Kidney (tissue), 14 donors: ENCODE data around the gene NAA25. TPM values are rescaled to one million over a fixed set of nuclear protein-coding genes. Genes with fewer than 3 reads are reported as not detected.

Experiments used
- DNase-seq, 5 donors: peaks; one replicate each; pipeline ENCODE4 v3.0.0-alpha.2; 2013 to 2020
- FAIRE-seq: peaks from 2 replicates; lab custom pipeline; 2012; peaks lifted over from hg19 to GRCh38; lab: Jason Lieb, UNC
- H3K27ac ChIP-seq, 2 donors: one replicate each; pipeline ENCODE4 v1.7.0; 2013; ENCODE audit warnings: low read depth in 2 of 2, low read length in 2 of 2, inconsistent platforms in 1 of 2
- H3K27me3 ChIP-seq: one replicate; pipeline ENCODE4 v1.7.1; 2013; ENCODE audit warnings: low read length, inconsistent platforms; ENCODE audit not compliant: control insufficient read depth, insufficient read depth
- H3K36me3 ChIP-seq, 3 donors: one replicate each; pipeline versions ENCODE4 v1.7.0 to v1.7.1; 2013; ENCODE audit warnings: low read length in 3 of 3, control low read depth in 1 of 3, inconsistent platforms in 1 of 3; ENCODE audit not compliant: insufficient read depth in 3 of 3, control insufficient read depth in 2 of 3
- H3K4me1 ChIP-seq, 3 donors: one replicate each; pipeline versions ENCODE4 v1.7.0 to v1.7.1; 2013; ENCODE audit warnings: low read length in 3 of 3, inconsistent platforms in 1 of 3, low read depth in 1 of 3; ENCODE audit not compliant: control insufficient read depth in 2 of 3, insufficient read depth in 2 of 3
- H3K4me3 ChIP-seq, 3 donors: one replicate each; pipeline versions ENCODE4 v1.7.0 to v1.8.1; 2013; ENCODE audit warnings: low read length in 3 of 3, control low read depth in 1 of 3, inconsistent platforms in 1 of 3
- H3K9ac ChIP-seq, 3 donors: one replicate each; pipeline versions ENCODE4 v1.7.0 to v1.7.1; 2013; ENCODE audit warnings: low read length in 3 of 3, control low read depth in 1 of 3, inconsistent platforms in 1 of 3
- H3K9me3 ChIP-seq, 3 donors: one replicate each; pipeline versions ENCODE4 v1.7.0 to v1.7.1; 2013; ENCODE audit warnings: low read length in 3 of 3, control low read depth in 1 of 3, inconsistent platforms in 1 of 3; ENCODE audit not compliant: control insufficient read depth in 2 of 3, insufficient read depth in 1 of 3
- CTCF ChIP-seq: IDR thresholded peaks from 3 replicates; pipeline ENCODE4 v1.5.1; 2012; ENCODE audit warnings: mild to moderate bottlenecking, moderate library complexity, borderline replicate concordance; ENCODE audit not compliant: insufficient read depth; ENCODE audit errors: extremely low read depth
- intact Hi-C: fragments of 100-400 bp; cut with DNase I; formaldehyde crosslinking; loops from one replicate; pipeline ENCODE4 v1.11.1; 2022
- polyA plus RNA-seq: library from polyadenylated mRNA; stranded (reverse); fragments of 350-450 nt; fragmentation: Illumina TruSeq; extraction: RNeasy Lipid Tissue Mini Kit (QIAGEN cat#74804); gene quantifications from one replicate; pipeline ENCODE4 v1.2.3, GENCODE V29; 2014; ENCODE audit warnings: low read depth, low replicate concordance; ENCODE audit not compliant: insufficient read depth
- total RNA-seq: library from RNA; stranded (reverse); fragmentation: NEBNext Ultra II Directional; extraction: Animal tissue kit (Norgen Biotek cat#: 25700); gene quantifications from one replicate; pipeline ENCODE4 v1.2.1, GENCODE V29; 2021
- donor health status: control.
- donor health status: control.
- donor health status: control.
- donor health status: control.
- donor health status: control.
- donor health status: DM: yes; HTN: yes; CAD: no.
- donor health status: Normal renal cell carcinoma (clear cell type).

The NAA25 gene
- total and polyA plus RNA-seq, 2 donors from 2014 or later: 3.2 to 22.8 TPM

GRCh38 chr12:112017041-112017440, 91.5 kb downstream of the NAA25 start:
- Histone ChIP-seq H3K27ac (no peak overlapping the region), H3K9me3 (peaks cover 0 to 2% (median 0%) of the 10 kb centered on the region in 3 donors), H3K4me3 (no peak overlapping the region), H3K9ac (no peak overlapping the region), H3K4me1 (peaks cover 0 to 9% (median 8%) of the 10 kb centered on the region in 3 donors), H3K27me3 (no peaks in the 10 kb centered on the region), H3K36me3 (peaks cover 9 to 22% (median 13%) of the 10 kb centered on the region in 3 donors)
- FAIRE-seq (no peak), DNase-seq (no peak)
- intact Hi-C loops: no loop called here
- TF ChIP-seq CTCF: no peak

DNA sequence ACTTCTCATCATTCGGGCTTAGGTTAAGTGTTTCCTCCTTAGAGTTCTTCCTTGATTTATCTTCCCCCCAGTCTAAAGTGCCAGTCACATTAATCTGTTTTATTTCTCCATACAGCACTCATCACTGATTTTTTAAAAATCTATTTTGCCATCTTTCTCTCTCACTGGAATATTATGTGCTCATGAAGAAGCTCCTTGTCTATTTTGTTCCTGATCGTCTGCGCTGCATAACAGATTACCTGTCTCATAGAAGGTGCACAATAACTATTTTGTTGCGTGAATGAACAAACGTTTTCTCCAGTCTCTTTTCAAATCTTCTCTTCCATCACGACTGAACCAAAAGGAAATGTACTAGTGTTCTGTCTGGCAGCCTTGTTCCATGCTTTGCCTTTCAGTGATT, 92.6 kb downstream of the NAA25 start:
- TF ChIP-seq CTCF: no peak
- Histone ChIP-seq H3K4me3 (no peak overlapping the region), H3K36me3 (peaks cover 5 to 20% (median 9%) of the 10 kb centered on the region in 3 donors), H3K27ac (no peak overlapping the region), H3K9me3 (peaks cover 0 to 2% (median 0%) of the 10 kb centered on the region in 3 donors), H3K27me3 (no peaks in the 10 kb centered on the region), H3K4me1 (peaks cover 0 to 16% (median 14%) of the 10 kb centered on the region in 3 donors), H3K9ac (no peak overlapping the region)
- intact Hi-C loops: no loop called here
- FAIRE-seq (no peak), DNase-seq (no peak)

GRCh38 chr12:112013601-112014402, 94.8 kb downstream of the NAA25 start:
- peak; percentile 57 to 89 (median 75) for DNase-seq
- no peaks in the 10 kb centered on the region for H3K27me3 ChIP-seq
- H3K4me3 ChIP-seq: peak overlapping the region; percentile 62 to 96 (median 94)
- no peak for TF ChIP-seq CTCF
- H3K4me1 ChIP-seq: peaks cover 0 to 16% (median 14%) of the 10 kb centered on the region in 3 donors
- FAIRE-seq: no peak
- peak overlapping the region; percentile 61 to 78 (median 77) for H3K9ac ChIP-seq
- H3K9me3 ChIP-seq: peaks cover 0 to 2% (median 0%) of the 10 kb centered on the region in 3 donors
- H3K36me3 ChIP-seq: peaks cover 3 to 8% (median 7%) of the 10 kb centered on the region in 3 donors
- intact Hi-C loops: no loop called here
- peak overlapping the region; percentile 91 to 95 for H3K27ac ChIP-seq
